Measurements from ENCODE around the gene STRN3. TPM values are rescaled to one million over a fixed set of nuclear protein-coding genes. Genes with fewer than 3 reads are reported as not detected.

The STRN3 gene
- total and polyA plus RNA-seq, 2 of the 8 experiments (the other 6 are each of a cell fraction or from before 2014, with no cell fraction given) = 8.7 to 38.1 TPM

DNA sequence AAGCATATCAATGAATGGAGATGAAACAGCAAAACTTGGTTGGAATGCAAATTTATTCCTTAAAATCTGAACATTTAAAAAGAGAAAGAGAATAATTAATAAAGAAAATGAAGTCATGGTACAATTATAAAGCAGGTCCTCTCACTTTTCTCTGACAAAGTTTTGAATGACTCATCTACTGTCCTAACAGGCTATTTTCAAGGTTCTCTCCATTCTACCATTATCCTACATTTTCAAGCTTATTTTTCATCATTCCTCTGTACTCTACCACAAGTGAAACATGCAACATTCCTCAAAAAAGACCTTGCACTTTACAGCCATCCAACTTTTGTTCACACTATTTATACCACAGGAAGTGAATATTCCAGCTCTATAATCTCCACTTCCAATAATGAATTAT is 37.7 kb downstream of the STRN3 start:
- no peak for DNase-seq (ENCODE audit: low read depth in 1 of 2, low spot score in 2 of 2)
- Histone ChIP-seq H3K9me3 (ENCODE audit: insufficient read depth in 2 of 2, low read depth in 1 of 2, low read length in 1 of 2) (no peaks in the 10 kb centered on the region), H3K36me3 (ENCODE audit: control insufficient read depth in 2 of 4, insufficient read depth in 4 of 4, low read length in 3 of 4) (no peaks in the 10 kb centered on the region), H4K91ac (replicated peaks; ENCODE audit: insufficient read length, low read length) (no peak overlapping the region), H3K4ac (replicated peaks; ENCODE audit: insufficient read length, low read depth, low read length) (no peak overlapping the region), H3K56ac (replicated peaks; ENCODE audit: insufficient read length, low read depth, low read length) (no peak overlapping the region), H3K79me2 (ENCODE audit: control insufficient read depth in 1 of 2, insufficient read depth in 2 of 2, low read length in 2 of 2) (peaks cover 0 to 96% of the 10 kb centered on the region in 2 experiments; a peak in 3 of 4 replicates), H4K20me1 (replicated peaks in 1 of 2; ENCODE audit: control insufficient read depth in 1 of 2, insufficient read depth in 2 of 2, low read length in 2 of 2) (peaks cover 0 to 11% of the 10 kb centered on the region in 2 experiments), H4K5ac (ENCODE audit: insufficient read length, low read depth, low read length) (no peak overlapping the region), H3K79me1 (ENCODE audit: low read depth, low read length) (peaks cover 4% of the 10 kb centered on the region), H2BK5ac (ENCODE audit: low read depth, low read length) (no peak overlapping the region), H3K4me1 (replicated peaks in 1 of 4; ENCODE audit: control insufficient read depth in 3 of 4, insufficient read depth in 4 of 4, low read length in 3 of 4) (peaks cover 0 to 5% (median 0%) of the 10 kb centered on the region in 4 experiments; a peak in 2 of 7 replicates), H2AK5ac (ENCODE audit: low read depth, low read length) (no peak overlapping the region), H3K23ac (ENCODE audit: insufficient read length) (no peak overlapping the region), H3K27ac (ENCODE audit: low read depth, low read length) (no peak overlapping the region), H2BK12ac (ENCODE audit: low read depth, low read length) (no peak overlapping the region), H2BK15ac (ENCODE audit: low read length) (no peak overlapping the region), H3K4me2 (ENCODE audit: insufficient read depth in 1 of 2, low read depth in 2 of 2, low read length in 2 of 2) (no peak overlapping the region), H2BK120ac (replicated peaks; ENCODE audit: low read depth, low read length) (no peak overlapping the region), H3K4me3 (ENCODE audit: extremely low read depth in 1 of 4, insufficient read depth in 2 of 4, low read depth in 3 of 4, low read length in 4 of 4) (no peak overlapping the region), H4K8ac (ENCODE audit: extremely low read depth, insufficient read depth, low read length) (no peak overlapping the region), H3K23me2 (ENCODE audit: low read depth, low read length) (no peaks in the 10 kb centered on the region), H3K14ac (ENCODE audit: insufficient read length) (no peak overlapping the region), H2BK20ac (ENCODE audit: low read length) (no peak overlapping the region), H3K18ac (ENCODE audit: extremely low read depth, low read length) (no peak overlapping the region), H3K27me3 (replicated peaks in 1 of 4; ENCODE audit: control insufficient read depth in 3 of 4, extremely low read depth in 1 of 4, insufficient read depth in 3 of 4, low read length in 3 of 4) (no peaks in the 10 kb centered on the region), H2AFZ (ENCODE audit: low read length) (no peak overlapping the region), H3K9ac (replicated peaks in 1 of 4; ENCODE audit: extremely low read depth in 1 of 4, low read depth in 3 of 4, low read length in 3 of 4) (no peak overlapping the region)
- CTCF ChIA-PET (ENCODE audit: partially characterized antibody) = interaction anchor here (0.5 to 1.4 kb wide), 4 partner anchors 10 to 94 kb away, joined by 3 to 4 read pairs (median 3); no protein-coding TSS in a partner anchor
- no peak for FAIRE-seq
- POLR2A ChIA-PET (ENCODE audit: partially characterized antibody) = interaction anchor here (0.6 kb wide), 1 partner anchor 38 kb away, joined by 3 read pairs; no protein-coding TSS in a partner anchor
- TF ChIP-seq SP4 (IDR thresholded peaks at IDR 0.05; ENCODE audit: low read length) (no peak), CTBP2 (IDR thresholded peaks at IDR 0.05; ENCODE audit: borderline replicate concordance, insufficient read depth, insufficient read length, low read length) (no peak), EGR1 (IDR thresholded peaks at IDR 0.05; ENCODE audit: borderline replicate concordance, low read depth, low read length) (no peak), SUZ12 (IDR thresholded peaks at IDR 0.05; ENCODE audit: low read length) (no peak), FOSL1 (IDR thresholded peaks at IDR 0.05; ENCODE audit: insufficient read depth, low read depth, low read length) (no peak), SP2 (IDR thresholded peaks at IDR 0.05; ENCODE audit: low read length) (no peak), ZNF274 (IDR thresholded peaks at IDR 0.05; ENCODE audit: borderline replicate concordance, extremely low read depth, low read length) (no peak), NRF1 (IDR thresholded peaks at IDR 0.05; ENCODE audit: low read depth, low read length) (no peak), TEAD4 (IDR thresholded peaks at IDR 0.05; ENCODE audit: low read depth, low read length) (no peak), HDAC2 (IDR thresholded peaks at IDR 0.05; ENCODE audit: borderline replicate concordance in 1 of 2, low read depth in 2 of 2, low read length in 2 of 2) (no peak), JUN (IDR thresholded peaks at IDR 0.05; ENCODE audit: low read depth, low read length) (no peak), EZH2 (IDR thresholded peaks at IDR 0.05; ENCODE audit: low read depth, low read length, severe bottlenecking) (no peak), GABPA (IDR thresholded peaks at IDR 0.05; ENCODE audit: borderline replicate concordance, insufficient read depth, low read length) (no peak), TCF12 (IDR thresholded peaks at IDR 0.05; ENCODE audit: low read depth, low read length) (no peak)
- TF ChIP-seq, protein P1, sequence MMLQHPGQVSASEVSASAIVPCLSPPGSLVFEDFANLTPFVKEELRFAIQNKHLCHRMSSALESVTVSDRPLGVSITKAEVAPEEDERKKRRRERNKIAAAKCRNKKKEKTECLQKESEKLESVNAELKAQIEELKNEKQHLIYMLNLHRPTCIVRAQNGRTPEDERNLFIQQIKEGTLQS (IDR thresholded peaks at IDR 0.05; ENCODE audit: insufficient read depth, low read depth, low read length) = no peak

All from H1 (cell line).